Measurements from ENCODE around the gene CXCL8.

Gene CXCL8

GRCh38 chr4:73718375-73719373 lies 21.7 kb upstream of the CXCL8 start:
- no peak for DNase-seq

GRCh38 chr4:73721435-73721834 lies 18.9 kb upstream of the CXCL8 start:
- no peak for DNase-seq

GRCh38 chr4:73721909-73722308 lies 18.5 kb upstream of the CXCL8 start:
- no peak for DNase-seq

- DNase-seq = no peak
Measured at GRCh38 chr4:73723023-73723422, 17.3 kb upstream of the CXCL8 start.

GRCh38 chr4:73723928-73724327 lies 16.4 kb upstream of the CXCL8 start:
- DNase-seq = no peak

- DNase-seq = no peak
Measured at GRCh38 chr4:73725510-73725909, 14.9 kb upstream of the CXCL8 start.

GRCh38 chr4:73725985-73726384 lies 14.4 kb upstream of the CXCL8 start:
- DNase-seq = no peak

- DNase-seq = no peak
Measured at GRCh38 chr4:73727685-73728084, 12.7 kb upstream of the CXCL8 start.

GRCh38 chr4:73728091-73728741 lies 12.2 kb upstream of the CXCL8 start:
- no peak for DNase-seq

- no peak for DNase-seq
Measured at GRCh38 chr4:73729534-73730165, 10.7 kb upstream of the CXCL8 start.

- no peak for DNase-seq
Measured at GRCh38 chr4:73730292-73730691, 10.1 kb upstream of the CXCL8 start.

GRCh38 chr4:73730867-73731266 lies 9.5 kb upstream of the CXCL8 start:
- DNase-seq = no peak

- no peak for DNase-seq
Measured at GRCh38 chr4:73731968-73732610, 8.3 kb upstream of the CXCL8 start.

- DNase-seq = no peak
Measured at GRCh38 chr4:73732759-73733431, 7.5 kb upstream of the CXCL8 start.

- DNase-seq = no peak
Measured at GRCh38 chr4:73734530-73735001, 5.8 kb upstream of the CXCL8 start.

- no peak for DNase-seq
Measured at GRCh38 chr4:73735231-73735630, 5.1 kb upstream of the CXCL8 start.

- no peak for DNase-seq
Measured at GRCh38 chr4:73741031-73741749, 821 bp downstream of the CXCL8 start.

GRCh38 chr4:73741750-73742489 lies 1.6 kb downstream of the CXCL8 start:
- no peak for DNase-seq

- DNase-seq = no peak
Measured at GRCh38 chr4:73742490-73743160, 2.3 kb downstream of the CXCL8 start.

GRCh38 chr4:73743281-73743680 lies 2.9 kb downstream of the CXCL8 start:
- no peak for DNase-seq

All from activated naive CD4-positive, alpha-beta T cell (primary cell).